Thymus (tissue), 11 donors: ENCODE results near the gene FBXW12. TPM values are rescaled to one million over a fixed set of nuclear protein-coding genes. Genes with fewer than 3 reads are reported as not detected.
A peak's percentile ranks its signal among the peaks of the same experiment; 100 is the strongest.

ENCODE experiments used
- DNase-seq, 9 donors: peaks; one replicate each; pipeline ENCODE4 v3.0.0-alpha.2; 2013; ENCODE audit warnings: low spot score in 9 of 9, low read depth in 6 of 9, missing footprints in 1 of 9
- H3K27ac ChIP-seq, 2 donors: one replicate each; pipeline ENCODE4 v1.5.1; 2013; ENCODE audit warnings: control low read depth in 1 of 2, low read depth in 1 of 2, low read length in 1 of 2, mild to moderate bottlenecking in 1 of 2, moderate library complexity in 1 of 2
- H3K27me3 ChIP-seq, 2 donors: one replicate each; pipeline ENCODE4 v1.5.1; 2013; ENCODE audit warnings: low read length in 1 of 2; ENCODE audit not compliant: control insufficient read depth in 2 of 2, insufficient read depth in 1 of 2
- H3K36me3 ChIP-seq, 2 donors: one replicate each; pipeline ENCODE4 v1.5.1; 2013; ENCODE audit warnings: low read length in 1 of 2, mild to moderate bottlenecking in 1 of 2, moderate library complexity in 1 of 2; ENCODE audit not compliant: control insufficient read depth in 2 of 2, insufficient read depth in 2 of 2
- H3K4me1 ChIP-seq, 2 donors: one replicate each; pipeline ENCODE4 v1.5.1; 2013; ENCODE audit warnings: low read length in 2 of 2; ENCODE audit not compliant: control insufficient read depth in 2 of 2, insufficient read depth in 2 of 2
- H3K4me3 ChIP-seq, 2 donors: one replicate each; pipeline ENCODE4 v1.5.1; 2013; ENCODE audit warnings: low read length in 2 of 2, control low read depth in 1 of 2, mild to moderate bottlenecking in 1 of 2
- H3K9me3 ChIP-seq, 2 donors: one replicate each; pipeline ENCODE4 v1.5.1; 2013; ENCODE audit warnings: low read length in 1 of 2, mild to moderate bottlenecking in 1 of 2; ENCODE audit not compliant: control insufficient read depth in 2 of 2, insufficient read depth in 1 of 2
- WGBS: extraction: QIAGEN DNeasy Blood & Tissue Kit; methylation state at CpG from one replicate; pipeline ENCODE4 v1.1.7; 2013; 5-methylcytosine and 5-hydroxymethylcytosine counted together
- polyA plus RNA-seq: library from polyadenylated mRNA; stranded (reverse); fragments of 200-250 nt; gene quantifications from one replicate; pipeline ENCODE4 v1.2.3, GENCODE V29; 2013
- total RNA-seq: library from RNA; stranded (reverse); fragments of 120-200 nt; gene quantifications from one replicate; pipeline ENCODE4 v1.2.4, GENCODE V29; 2013
- donor health status: healthy.

Gene FBXW12
- total and polyA plus RNA-seq, 2 donors, result 0.05 to 0.07 TPM

DNA sequence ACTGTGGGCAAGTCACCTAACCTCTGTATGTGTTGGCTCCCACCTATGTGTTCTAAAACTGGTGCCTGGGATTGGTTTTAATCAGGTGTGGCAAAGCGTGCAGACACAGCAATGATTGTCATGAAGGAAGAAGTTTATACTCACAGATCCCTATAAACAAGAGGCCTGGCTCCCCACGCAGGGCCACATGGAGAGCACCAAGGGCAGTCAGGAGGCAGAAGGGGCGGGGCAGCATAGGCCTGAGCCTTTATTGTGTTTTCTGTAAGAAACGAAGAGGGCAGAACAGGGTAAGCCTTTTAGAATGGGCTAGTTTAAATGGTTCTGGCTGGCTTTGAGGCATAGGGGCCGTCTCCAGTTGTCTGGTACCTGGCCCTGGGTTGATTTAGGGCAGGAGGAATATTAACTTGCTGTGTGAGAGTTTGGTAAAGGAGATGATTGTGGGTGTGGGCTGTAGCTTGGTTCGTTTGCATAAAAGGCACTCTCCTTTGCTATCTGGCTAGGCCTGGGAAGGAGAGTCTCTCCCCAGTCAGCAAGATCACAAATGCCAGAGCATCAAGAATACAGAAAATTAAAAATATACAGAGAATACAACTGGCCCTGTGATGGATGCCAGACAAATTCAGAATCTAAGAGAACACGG is 2.2 kb upstream of the FBXW12 start:
- no peaks in the 10 kb centered on the region for H3K9me3 ChIP-seq
- no peaks in the 10 kb centered on the region for H3K27me3 ChIP-seq
- no peaks in the 10 kb centered on the region for H3K4me1 ChIP-seq
- H3K36me3 ChIP-seq, result no peaks in the 10 kb centered on the region
- no peak overlapping the region for H3K4me3 ChIP-seq
- 94% methylated on average over 7 of the region's 7 CpGs for WGBS
- H3K27ac ChIP-seq, result no peak overlapping the region
- no peak for DNase-seq

DNA sequence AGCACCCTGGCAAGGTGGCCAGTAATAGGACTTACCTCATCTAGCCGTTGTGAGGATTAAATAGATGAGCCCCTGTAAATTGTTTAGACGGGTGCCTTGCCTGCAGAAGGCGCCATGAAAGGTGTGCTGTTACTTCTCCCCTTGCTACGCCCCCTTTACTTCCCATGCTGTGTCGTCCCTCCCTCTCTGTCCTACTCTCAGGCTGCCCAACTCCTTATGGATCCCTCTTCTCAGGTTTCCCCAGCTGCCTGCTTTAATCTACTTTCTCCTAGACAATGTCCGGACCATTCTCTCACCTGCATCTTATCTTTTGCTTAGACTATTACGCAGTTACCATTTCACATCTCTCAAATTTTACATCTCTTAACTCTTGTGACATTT is 1.7 kb upstream of the FBXW12 start:
- H3K36me3 ChIP-seq, result no peaks in the 10 kb centered on the region
- WGBS, result 96% methylated on average over 7 of the region's 7 CpGs
- no peaks in the 10 kb centered on the region for H3K27me3 ChIP-seq
- H3K9me3 ChIP-seq, result no peaks in the 10 kb centered on the region
- no peak overlapping the region for H3K4me3 ChIP-seq
- no peaks in the 10 kb centered on the region for H3K4me1 ChIP-seq
- H3K27ac ChIP-seq, result no peak overlapping the region
- no peak for DNase-seq

DNA sequence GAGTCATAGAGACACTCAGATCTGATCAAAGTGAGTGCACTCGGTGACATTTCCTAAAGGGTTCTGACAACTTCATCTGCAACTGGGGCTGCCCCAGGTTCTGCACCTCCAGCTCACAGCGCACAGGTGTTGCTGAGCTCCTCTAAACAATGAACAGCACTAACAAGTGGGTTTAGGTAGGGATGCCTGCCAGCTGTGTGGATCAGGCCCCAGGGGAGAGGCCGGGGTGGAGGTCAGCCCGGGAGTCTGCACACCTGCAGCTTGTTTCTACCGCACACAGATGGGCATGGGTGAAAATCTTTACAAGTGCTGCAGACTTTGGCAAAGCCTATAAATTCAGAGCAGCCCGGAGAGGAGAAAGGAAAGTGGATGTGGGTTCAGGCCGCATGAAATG is 355 bp downstream of the FBXW12 start:
- Histone ChIP-seq H3K4me3 (no peak overlapping the region), H3K27ac (no peak overlapping the region), H3K4me1 (no peaks in the 10 kb centered on the region), H3K9me3 (no peaks in the 10 kb centered on the region), H3K36me3 (no peaks in the 10 kb centered on the region), H3K27me3 (no peaks in the 10 kb centered on the region)
- peak in 1 of 9 donors; percentile 6 for DNase-seq
- WGBS, result 74% methylated on average over 7 of the region's 7 CpGs

DNA sequence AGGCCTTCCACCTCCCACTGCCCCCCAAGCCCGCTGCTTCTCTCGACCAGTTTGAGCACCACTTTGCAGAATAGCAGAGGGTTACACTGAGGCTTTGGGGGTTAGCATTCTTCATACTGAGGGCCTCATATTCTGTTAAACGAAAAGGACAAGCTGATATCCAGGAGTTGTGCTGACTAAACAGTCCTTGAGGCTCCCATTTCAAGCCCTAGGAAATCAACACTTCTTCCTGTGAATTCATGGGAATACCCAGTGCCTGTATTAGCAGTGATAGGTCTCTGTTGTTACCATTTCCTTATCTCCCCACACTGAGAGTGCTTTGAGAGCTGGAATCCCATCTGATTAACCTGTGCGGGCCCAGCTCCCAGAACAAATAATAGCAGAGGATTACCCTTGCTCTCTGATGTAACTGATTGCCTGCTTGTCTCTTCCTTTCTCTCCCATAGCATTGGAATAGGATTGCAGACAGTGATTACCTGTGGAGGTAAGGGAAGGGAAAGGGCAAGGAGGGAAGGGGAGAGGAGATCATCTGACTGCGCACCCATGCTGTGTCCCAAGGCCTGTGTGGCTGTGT is 930 bp downstream of the FBXW12 start:
- H3K9me3 ChIP-seq, result no peaks in the 10 kb centered on the region

DNA sequence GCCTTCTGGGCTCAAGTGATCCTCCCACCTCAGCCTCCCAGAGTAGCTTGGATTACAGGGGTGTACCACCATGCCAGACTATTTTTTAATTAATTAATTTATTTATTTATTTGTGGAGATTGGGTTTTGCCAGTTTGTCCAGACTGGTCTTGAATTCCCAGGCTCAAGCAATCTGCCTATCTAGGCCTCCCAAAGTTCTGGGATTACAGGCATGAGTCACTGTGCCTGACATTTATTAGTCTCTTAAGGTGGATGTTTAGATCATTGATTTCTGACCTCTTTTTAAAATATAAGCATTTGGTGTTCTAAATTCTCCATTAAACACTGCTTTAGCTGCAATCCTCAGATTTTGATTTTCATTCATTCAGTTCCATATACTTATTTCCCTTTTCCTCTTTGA is 15.6 kb downstream of the FBXW12 start:
- no peak overlapping the region for H3K27ac ChIP-seq
- no peak for DNase-seq
- H3K9me3 ChIP-seq, result no peaks in the 10 kb centered on the region
- H3K27me3 ChIP-seq, result no peaks in the 10 kb centered on the region
- H3K4me1 ChIP-seq, result no peaks in the 10 kb centered on the region
- H3K4me3 ChIP-seq, result no peak overlapping the region
- H3K36me3 ChIP-seq, result no peaks in the 10 kb centered on the region

More for the DNA sequence above, 930 bp downstream of the FBXW12 start:
- no peaks in the 10 kb centered on the region for H3K27me3 ChIP-seq
- 95% methylated on average over 5 of the region's 5 CpGs for WGBS
- H3K4me3 ChIP-seq, result no peak overlapping the region
- H3K27ac ChIP-seq, result no peak overlapping the region
- H3K4me1 ChIP-seq, result no peaks in the 10 kb centered on the region
- no peaks in the 10 kb centered on the region for H3K36me3 ChIP-seq
- no peak for DNase-seq

DNA sequence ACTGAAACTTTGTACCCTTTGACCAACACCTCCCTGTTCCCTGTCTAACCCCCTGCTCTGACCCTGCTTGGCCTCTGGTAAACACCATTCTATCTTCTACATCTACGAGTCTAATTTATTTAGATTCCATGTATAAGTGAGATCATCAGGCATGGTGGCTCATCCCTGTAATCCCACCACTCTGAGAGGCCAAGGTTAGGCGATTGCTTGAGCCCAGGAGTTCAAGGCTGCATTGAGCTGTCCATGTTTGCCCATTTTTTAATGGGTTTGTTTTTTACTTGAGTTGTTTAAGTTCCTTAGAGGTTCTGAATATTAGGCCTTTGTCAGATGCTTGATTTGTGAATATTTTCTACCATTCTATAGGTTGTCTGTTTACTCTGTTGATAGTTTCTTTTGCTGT is 16.9 kb downstream of the FBXW12 start:
- DNase-seq, result no peak
- Histone ChIP-seq H3K4me3 (no peak overlapping the region), H3K9me3 (no peaks in the 10 kb centered on the region), H3K4me1 (no peaks in the 10 kb centered on the region), H3K27ac (no peak overlapping the region), H3K27me3 (no peaks in the 10 kb centered on the region), H3K36me3 (no peaks in the 10 kb centered on the region)
- 93% methylated on average over 2 of the region's 2 CpGs for WGBS

DNA sequence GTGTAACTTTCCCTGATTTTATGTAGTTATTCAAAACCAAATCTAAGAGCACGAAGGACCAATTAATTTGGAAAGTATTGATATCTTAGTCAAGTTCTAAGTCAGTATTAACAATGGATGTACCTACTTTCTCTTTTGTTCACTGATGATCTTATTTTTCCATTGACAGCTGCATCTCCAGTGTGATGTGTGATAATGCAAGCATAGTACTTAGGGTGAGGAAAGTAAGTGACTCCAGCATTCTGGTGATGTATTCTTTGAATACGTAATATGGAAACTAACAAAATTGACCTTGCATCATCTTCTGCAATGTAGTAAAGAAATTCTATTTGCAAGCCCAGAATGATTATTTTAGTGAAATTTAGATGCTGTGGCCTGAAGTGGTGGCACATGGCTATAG is 22.4 kb downstream of the FBXW12 start:
- Histone ChIP-seq H3K4me3 (no peak overlapping the region), H3K27ac (no peak overlapping the region), H3K36me3 (no peaks in the 10 kb centered on the region), H3K27me3 (peaks cover 0 to 6% of the 10 kb centered on the region in 2 donors), H3K9me3 (no peaks in the 10 kb centered on the region), H3K4me1 (no peaks in the 10 kb centered on the region)
- DNase-seq, result no peak
- WGBS, result 96% methylated on average over 2 of the region's 2 CpGs

DNA sequence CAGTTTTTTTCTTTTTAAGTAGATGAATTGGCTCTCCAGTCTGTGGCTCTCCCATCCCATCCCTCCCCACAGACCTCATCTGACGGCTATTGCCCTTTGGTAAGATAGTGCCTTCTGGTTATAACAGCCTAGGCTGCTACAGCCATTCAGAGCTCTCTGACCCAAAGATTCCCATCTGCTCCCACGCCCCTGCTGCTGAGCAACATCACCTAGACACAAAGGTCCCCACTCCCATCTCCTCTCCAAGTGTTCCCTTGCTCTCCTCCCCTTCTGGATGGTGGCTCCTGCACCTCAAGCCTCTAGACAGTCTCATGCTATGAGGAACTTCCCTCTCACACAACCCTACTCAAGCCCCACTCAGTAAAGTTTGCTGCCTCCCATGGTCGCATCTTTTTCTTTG is 23.7 kb downstream of the FBXW12 start:
- Histone ChIP-seq H3K27me3 (peaks cover 0 to 6% of the 10 kb centered on the region in 2 donors), H3K4me3 (no peak overlapping the region), H3K4me1 (no peaks in the 10 kb centered on the region), H3K9me3 (no peaks in the 10 kb centered on the region), H3K27ac (no peak overlapping the region), H3K36me3 (no peaks in the 10 kb centered on the region)
- DNase-seq, result no peak
- WGBS, result 90% methylated on average over 3 of the region's 3 CpGs

DNA sequence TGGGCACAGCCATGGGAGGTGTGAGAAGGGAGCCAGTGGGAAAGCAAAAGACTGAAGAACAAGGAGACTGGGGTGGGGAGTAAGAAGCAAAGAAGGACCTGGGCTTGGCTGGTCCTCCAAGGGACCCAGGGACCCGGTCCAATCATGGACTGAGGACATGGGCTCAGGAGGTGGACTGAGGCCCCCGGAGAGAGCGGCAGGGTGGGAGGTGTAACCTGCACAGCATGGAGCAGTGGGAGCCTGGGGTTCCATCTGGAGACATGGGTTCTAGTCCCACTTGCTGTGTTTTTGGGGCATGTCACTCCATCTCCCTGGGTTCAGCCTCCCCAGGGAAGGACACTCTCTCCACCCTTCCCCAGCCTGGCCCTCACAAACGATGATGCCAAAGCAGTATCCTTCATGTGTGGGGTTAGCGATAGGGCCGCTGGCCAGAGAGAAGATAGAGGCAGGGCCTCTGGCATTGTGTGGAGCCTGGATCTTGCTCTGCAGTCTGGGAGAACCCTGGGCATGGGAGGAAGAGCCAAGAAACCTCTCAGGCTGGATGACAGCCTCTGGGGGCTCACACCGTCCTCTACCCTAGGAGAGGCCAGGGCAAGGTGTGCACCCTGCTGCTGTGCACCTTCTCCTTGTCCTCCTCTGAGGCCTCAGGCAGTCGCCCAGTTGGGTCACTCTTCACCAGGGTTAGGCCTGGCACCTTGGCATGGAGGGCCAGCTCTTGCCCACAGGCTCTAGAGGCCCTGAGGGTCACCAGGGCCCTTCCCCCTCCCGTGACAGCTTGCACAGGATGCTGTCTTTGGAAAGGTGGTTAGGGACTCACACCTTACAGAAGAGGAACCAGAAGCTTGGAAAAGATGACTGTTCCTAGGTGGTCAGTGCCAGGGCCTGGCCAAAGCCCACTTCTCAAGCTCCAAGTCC is 26.0 kb downstream of the FBXW12 start:
- Histone ChIP-seq H3K9me3 (no peaks in the 10 kb centered on the region), H3K36me3 (no peaks in the 10 kb centered on the region), H3K4me3 (no peak overlapping the region), H3K27me3 (peaks cover 0 to 6% of the 10 kb centered on the region in 2 donors), H3K27ac (no peak overlapping the region), H3K4me1 (no peaks in the 10 kb centered on the region)
- no peak for DNase-seq
- 93% methylated on average over 9 of the region's 9 CpGs for WGBS
